HTERT RPE-1 (cell line): ENCODE measurements around the gene HRH1.
"Not testable (repeated sequence)": the region's sequence is repeated elsewhere in the genome, so short reads cannot be mapped to it uniquely, and the experiment has no call there.

Source experiments
- in situ Hi-C: fragments of 300-500 bp; cut with MboI; formaldehyde crosslinking; loops from 4 replicates; pipeline ENCODE4 v1.14.3; 2020; ENCODE audit warnings: low sequenced_read_pairs

Gene HRH1

DNA sequence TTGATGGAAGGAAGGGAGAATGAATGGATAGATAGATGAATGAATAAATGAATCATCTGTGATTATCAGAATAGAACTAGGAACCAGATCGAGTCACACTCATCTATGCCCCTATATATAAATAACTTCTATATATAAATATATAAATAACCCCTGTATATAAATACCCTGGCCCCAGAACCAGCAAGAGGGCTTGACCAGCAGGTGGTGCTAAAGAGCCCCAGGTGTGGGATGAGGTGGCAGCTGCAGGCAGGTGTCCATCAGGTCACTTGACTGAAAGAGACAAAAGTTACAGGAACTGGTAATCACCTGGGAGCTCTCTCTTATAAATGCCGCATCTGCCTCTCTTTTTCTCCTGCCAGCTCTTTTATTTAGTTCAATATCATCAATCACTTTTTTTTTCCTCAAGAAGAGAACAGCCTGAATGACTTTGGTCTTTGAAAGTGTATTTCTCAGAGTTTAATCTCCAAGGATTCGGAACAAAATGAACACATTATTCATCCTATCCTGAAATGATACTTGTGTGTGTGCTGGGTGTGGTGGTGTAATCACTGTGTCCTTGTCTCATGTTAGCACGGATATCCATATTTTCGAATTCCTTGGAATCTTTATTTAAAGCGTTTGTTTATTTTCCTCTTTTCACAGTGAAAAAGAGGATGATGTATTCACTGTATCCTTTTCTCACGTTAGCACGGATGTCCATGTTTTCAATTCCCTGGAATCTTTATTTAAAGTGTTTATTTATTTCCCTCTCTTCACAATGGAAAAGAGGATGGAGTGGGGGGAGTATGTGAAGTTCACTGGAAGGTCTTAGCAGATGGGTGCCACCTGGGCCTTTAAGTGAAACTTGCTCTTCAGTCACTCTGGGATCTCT, 82.5 kb downstream of the HRH1 start:
- in situ Hi-C loops, result no loop called here

GRCh38 chr3:11238060-11238459, 83.8 kb downstream of the HRH1 start:
- in situ Hi-C loops, result no loop called here

DNA sequence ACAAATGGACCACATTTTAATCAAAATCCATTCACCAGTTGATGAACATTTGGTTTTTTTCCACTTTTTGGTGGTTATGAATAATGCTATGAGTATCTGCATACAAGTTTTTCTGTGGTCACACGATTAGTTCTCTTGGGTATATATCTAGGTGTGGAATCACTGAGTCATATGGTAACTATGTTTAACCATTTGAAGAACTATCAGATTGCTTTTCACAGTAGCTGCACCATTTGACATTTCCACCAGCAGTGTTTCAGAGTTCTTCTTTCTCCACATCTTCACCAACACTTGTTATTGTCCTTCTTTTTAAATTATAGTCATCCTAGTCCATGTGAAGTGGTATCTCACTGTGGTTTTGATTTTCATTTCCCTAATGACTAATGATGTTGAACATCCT, 84.6 kb downstream of the HRH1 start:
- in situ Hi-C loops, result no loop called here

DNA sequence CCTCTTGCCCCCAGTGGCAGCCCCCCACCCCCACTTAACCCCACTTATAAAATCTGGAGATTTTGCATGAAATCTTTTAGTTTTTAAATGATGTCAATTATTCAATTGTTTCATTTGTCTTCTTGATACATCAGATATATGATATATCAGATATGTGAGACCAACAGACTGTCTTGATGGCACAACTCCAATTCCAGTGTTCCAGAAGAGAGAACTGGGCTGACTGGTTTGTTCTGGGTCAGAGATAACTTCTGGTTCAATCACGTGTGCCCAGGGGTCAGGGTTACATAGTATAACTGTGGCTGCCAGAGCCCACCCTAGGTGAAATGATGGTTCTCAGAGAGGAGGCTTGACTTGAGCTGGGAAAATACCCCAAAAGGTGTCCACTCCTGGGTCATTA, 85.5 kb downstream of the HRH1 start:
- in situ Hi-C loops, result no loop called here

DNA sequence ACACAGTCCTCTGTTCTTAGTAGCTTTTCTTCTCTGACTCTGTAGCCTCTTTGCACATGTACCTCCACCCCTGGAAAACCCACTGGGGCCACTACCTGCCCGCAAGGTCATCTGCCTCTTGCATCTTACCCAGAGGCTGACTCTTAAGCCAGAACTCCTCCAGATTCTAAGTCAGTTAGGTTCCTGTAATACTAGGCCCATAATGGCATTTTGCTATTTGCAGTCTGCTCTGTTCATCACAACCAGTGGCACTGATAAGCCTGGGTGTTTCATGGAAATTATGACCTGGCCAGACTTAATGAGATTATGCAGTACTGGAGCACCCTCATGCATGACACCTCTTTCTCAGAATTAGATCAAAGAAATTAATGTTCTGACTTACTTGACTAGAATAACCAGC, 86.2 kb downstream of the HRH1 start:
- in situ Hi-C loops, result no loop called here

DNA sequence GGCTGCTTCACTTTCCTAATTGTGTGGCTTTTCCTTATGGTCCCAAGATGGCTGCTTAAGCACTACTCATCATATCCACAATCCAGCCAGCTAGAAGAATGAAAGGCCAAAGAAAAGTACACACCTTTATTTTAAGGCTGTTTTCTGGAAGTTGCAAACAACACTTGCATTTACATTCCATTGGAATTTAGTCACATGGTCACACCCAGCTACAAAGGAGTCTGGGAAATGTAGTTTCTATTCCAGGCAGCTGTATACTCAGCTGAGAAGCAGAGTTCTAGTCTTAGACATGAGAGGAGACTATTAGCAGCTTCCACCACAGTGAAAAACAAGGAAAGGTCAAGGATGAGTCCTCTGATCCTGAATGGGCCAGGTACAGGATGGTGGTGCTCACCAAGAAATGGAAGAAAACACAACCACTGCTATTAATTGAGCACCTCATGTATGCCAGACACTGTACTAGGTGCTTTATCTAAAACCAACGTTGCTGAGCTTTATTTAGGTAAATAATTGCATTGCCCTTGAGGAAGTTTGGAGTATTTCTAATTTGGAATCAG, 89.9 kb downstream of the HRH1 start:
- in situ Hi-C loops, result no loop called here

DNA sequence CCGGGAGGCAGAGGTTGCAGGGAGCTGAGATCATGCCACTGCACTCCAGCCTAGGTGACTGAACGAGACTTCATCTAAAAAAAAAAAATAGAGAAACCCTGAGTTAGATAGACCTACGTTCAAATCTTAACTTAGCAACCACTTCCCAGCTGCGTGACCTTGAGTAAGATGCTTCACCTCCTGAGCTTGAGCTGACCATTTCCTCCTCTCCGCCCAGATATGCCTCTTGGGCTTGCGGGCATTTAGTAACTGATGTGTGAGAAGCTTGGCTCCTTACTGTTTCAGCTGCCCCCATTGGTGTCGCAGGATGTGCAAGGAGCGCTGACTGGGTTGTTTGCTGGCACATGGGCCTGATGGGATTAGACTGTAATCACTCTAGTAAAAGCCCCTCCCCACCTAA, 91.0 kb downstream of the HRH1 start:
- in situ Hi-C loops, result no loop called here

GRCh38 chr3:11245827-11246662, 91.8 kb downstream of the HRH1 start:
- in situ Hi-C loops, result no loop called here

DNA sequence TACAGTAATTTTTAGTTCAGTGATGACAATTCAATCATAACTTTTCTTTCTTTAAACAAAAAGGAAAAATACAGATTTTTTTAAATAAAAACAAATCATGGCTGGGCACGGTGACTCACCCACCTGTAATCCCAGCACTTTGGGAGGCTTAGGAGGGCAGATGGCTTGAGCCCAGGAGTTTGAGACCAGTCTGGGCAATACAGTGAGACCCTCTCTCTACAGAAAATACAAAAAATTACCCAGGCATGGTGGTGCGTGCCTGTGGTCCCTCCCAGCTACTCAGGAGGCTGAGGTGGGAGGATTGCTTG, 92.3 kb downstream of the HRH1 start:
- in situ Hi-C loops, result no loop called here

- in situ Hi-C loops, result no loop called here
Measured at GRCh38 chr3:11247362-11247761, 93.1 kb downstream of the HRH1 start.

DNA sequence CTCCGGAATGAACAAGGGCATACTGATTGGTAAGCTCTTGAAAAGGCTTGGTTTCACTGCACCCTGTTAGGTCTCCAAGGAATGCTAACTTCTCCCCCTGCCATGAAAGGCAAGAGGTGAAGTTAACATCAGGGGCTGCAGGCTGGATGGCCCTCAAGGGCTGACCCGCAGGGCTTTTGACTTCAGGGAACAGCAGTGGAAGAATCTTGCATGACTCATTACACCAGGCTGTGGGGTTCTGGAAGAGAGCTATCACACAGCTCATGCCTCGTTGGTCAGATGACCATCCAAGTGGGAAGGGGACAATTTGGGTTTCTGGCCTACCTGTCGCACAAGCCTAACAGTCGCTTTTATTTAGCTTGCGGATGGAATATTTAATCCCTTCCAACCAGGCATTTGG, 94.3 kb downstream of the HRH1 start:
- in situ Hi-C loops, result no loop called here

DNA sequence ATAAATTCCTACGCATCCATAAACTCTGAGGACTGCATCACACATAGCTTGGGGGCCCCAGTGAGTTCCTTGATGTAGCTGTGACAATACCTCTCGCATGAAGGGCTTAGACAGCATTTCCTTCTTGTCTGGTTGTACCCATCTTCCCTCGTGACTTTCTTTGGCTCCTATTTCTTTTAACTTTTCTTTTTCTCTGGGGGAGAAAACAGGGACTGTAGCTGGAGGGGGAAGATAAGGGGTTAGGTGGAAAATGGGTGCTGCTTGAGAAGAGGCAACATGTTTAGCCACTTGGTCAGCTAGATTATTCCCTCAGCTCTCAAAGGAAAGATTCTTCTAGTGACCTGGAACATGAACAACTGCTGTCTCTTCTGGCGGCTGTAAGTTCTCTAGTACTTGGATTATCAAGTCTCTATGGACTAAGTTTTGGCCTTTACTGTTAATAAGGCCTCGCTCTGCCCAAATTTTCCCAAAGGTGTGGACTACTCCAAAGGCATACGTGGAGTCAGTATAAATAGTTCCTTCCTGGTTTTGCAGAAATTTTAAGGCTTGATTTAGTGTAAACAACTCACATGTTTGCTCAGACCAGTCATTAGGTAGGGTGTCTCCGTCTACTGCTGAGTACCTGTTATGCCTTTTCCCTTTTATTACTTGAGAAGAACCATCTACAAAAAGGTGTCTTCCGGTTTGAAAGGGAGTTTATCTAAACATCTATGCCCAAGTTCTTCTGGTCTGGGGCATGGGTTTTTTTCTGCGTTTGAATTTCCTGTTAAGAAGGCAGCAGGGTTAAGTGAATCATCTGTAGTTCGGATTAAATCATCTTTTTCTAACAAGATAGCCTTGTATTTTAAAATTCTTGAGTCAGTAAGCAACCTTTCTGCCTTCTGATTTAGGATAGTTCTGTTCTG, 96.9 kb downstream of the HRH1 start:
- in situ Hi-C loops, result no loop called here

DNA sequence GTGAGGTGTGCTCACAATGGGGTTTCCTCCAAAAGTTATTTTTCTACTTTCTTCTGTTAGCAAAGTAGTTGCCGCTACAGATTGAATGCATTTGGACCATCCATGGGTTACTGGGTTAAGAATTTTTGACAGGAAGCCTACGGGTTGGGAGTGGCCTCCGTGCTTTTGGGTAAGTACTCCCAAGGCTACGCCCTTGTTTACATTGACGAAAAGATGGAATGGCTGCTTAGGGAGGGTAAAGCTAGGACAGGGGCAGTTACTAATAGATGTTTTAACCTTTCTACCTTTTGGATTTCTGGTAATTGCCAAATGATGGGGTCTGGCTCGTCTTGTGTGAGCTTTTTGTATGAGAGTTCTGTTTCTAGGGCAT, 97.5 kb downstream of the HRH1 start:
- in situ Hi-C loops, result no loop called here

DNA sequence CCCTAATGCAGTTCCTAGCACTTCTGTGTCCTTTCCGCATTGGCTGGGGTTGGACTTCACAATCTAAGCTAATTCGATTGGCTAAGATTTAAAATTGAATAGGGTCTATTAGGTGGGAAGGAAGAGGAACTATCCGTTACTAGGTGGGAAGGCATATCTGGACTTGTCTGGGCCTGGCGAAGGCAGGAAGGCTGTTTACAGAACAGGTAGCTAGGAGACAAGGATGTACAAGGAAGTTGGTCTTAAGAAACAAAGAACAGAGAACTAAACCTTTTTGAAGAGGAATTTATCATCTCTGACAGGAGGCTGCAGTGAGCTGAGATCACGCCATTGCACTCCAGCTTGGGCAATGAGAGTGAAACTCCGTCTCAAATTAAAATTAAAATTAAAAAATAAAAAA, 100.6 kb downstream of the HRH1 start:
- in situ Hi-C loops, result no loop called here

GRCh38 chr3:11255537-11255936, 101.2 kb downstream of the HRH1 start:
- in situ Hi-C loops, result not testable (repeated sequence)

GRCh38 chr3:11258958-11259357, 104.7 kb downstream of the HRH1 start:
- in situ Hi-C loops, result no loop called here

GRCh38 chr3:11260460-11260859, 106.2 kb downstream of the HRH1 start:
- in situ Hi-C loops, result no loop called here

DNA sequence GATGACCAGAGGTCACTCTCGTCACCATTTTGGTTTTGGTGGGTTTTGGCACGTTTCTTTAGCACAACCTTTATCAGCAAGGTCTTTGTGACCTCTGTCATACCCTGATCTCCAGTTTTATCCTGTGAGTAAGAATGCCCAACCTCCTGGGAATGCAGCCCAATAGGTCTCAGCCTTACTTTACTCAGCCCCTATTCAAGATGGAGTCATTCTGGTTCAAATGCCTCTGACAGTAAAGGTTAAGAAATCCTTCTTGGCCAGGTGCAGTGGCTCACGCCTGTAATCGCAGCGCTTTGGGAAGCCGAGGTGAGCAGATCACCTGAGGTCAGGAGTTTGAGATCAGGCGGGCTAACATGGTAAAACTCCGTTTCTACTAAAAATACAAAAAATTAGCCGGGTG, 114.7 kb downstream of the HRH1 start:
- in situ Hi-C loops, result no loop called here

DNA sequence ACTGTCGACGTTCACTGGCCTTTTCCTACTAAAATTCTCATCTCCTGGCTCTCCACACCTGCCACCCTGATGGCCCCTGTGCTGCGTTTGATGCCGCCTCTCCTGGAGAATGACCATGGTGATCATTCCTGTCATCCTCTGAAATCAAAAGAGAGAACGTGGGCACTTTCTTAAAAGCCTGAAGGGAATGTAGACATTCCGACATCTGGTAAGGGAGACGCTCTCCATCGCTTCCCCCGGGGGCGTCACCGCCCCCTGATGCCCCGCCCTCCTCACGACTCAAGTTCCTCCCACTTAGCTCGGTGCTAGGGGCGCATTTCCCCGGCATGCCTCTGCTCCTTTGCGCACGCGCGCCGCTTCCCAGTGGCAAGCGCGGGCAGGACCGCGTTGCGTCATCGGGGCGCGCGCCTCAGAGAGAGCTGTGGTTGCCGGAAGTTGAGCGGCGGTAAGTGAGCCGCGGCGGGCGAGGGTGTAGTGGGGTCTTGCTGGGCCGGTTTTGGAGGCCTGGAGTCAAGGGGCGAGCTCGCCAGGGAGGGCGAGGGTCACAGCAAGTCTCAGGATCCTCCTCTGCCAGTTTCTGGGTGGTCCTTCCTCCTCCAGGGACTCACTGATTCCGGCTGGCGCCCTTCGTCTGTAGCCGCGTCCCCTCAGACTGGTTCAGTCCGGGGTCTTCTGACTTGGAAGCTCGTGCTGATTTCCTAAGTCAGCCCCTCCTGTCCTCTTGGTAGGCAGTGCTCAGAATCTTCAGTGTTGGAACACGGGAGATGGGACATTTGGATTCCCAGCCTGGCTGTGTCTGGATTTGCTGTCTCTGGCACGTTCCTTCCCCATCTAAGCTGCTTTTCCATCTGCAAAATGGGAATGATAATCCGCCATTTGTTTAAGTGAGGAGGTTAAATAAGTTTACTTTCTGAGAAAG, 118.0 kb downstream of the HRH1 start, which contains the start of gene ATG7:
ATG7 (plus strand) TSS at position 412 of the 919 bp plus-strand sequence. CDS start 26,299 bp downstream, outside the sequence.
- in situ Hi-C loops, result no loop called here
